ENCODE data around the gene C5AR1. TPM values are rescaled to one million over a fixed set of nuclear protein-coding genes. Genes with fewer than 3 reads are reported as not detected.

The C5AR1 gene
- total RNA-seq, 2 experiments from 2014 or later: 4.4 to 5.8 TPM

- peak; percentile 89 for TF ChIP-seq CTCF (IDR thresholded peaks at IDR 0.05)
- CTCF ChIA-PET: interaction anchor here (0.5 to 2.4 kb wide), 33 partner anchors 10 to 1950 kb away, joined by 3 to 11 read pairs (median 4); partner anchors contain the start of genes C5AR1, CCDC9, EHD2 and INAFM1
- intact Hi-C loops (cut with DNase I, micrococcal nuclease): loop anchor here in 1 of 2 experiments (1.0 to 5.0 kb wide), 3 partner anchors 75 to 396 kb away; partner anchors contain the start of genes INAFM1 and NOP53
- H3K9me3 ChIP-seq (ENCODE audit: control insufficient read depth in 1 of 2, insufficient read depth in 1 of 2, low read length in 2 of 2): no peaks in the 10 kb centered on the region
- Mint-ChIP-seq H3K36me3 (ENCODE audit: low read depth) (peaks cover 36% of the 10 kb centered on the region), H3K4me1 (ENCODE audit: low read depth) (peaks cover 39% of the 10 kb centered on the region), H3K27me3 (no peaks in the 10 kb centered on the region), H3K27ac (peak within 1 kb of the TSS; percentile 83), H3K4me3 (peak within 1 kb of the TSS; percentile 92), H3K9me3 (no peaks in the 10 kb centered on the region)
- DNase-seq (peak; percentile 98 to 100 (median 99)), ATAC-seq (ENCODE audit: poor library complexity) (peak; percentile 98)
- H3K27me3 ChIP-seq (ENCODE audit: control insufficient read depth in 1 of 2, insufficient read depth in 2 of 2, low read length in 2 of 2): no peaks in the 10 kb centered on the region
- POLR2A ChIA-PET: interaction anchor here (0.5 to 1.7 kb wide), 14 partner anchors 12 to 983 kb away, joined by 3 to 8 read pairs (median 5); partner anchors contain the start of genes CCDC9, INAFM1, NOP53 and ZC3H4
- H3K4me1 ChIP-seq (ENCODE audit: insufficient read depth, low read length): peaks cover 33% of the 10 kb centered on the region
- peak within 1 kb of the TSS; percentile 65 to 75 for H3K27ac ChIP-seq (ENCODE audit: low read depth in 1 of 2, low read length in 2 of 2)
- H3K4me3 ChIP-seq (ENCODE audit: low read length): peak within 1 kb of the TSS; percentile 83
- H3K36me3 ChIP-seq (ENCODE audit: insufficient read depth, low read length): peaks cover 18% of the 10 kb centered on the region
These were observed 39.4 kb downstream of the C5AR1 start, which contains the start of gene DHX34 for GRCh38 chr19:47348819-47349795. Gene DHX34, plus strand, starts transcription at chr19:47349315. Its CDS starts 3,716 bp downstream, at chr19:47353031.

- no peaks in the 10 kb centered on the region for H3K27me3 ChIP-seq (ENCODE audit: control insufficient read depth in 1 of 2, insufficient read depth in 2 of 2, low read length in 2 of 2)
- peak overlapping the region; percentile 12 for H3K27ac Mint-ChIP-seq
- TF ChIP-seq CTCF (IDR thresholded peaks at IDR 0.05): no peak
- peaks cover 45% of the 10 kb centered on the region for H3K4me1 Mint-ChIP-seq (ENCODE audit: low read depth)
- DNase-seq (no peak), ATAC-seq (ENCODE audit: poor library complexity) (no peak)
- peak overlapping the region; percentile 67 for H3K4me3 Mint-ChIP-seq
- ChIA-PET POLR2A (no interaction called here), CTCF (interaction anchor here (2.4 kb wide), 1 partner anchor 41 kb away, joined by 11 read pairs; no protein-coding TSS in a partner anchor)
- peaks cover 37% of the 10 kb centered on the region for H3K4me1 ChIP-seq (ENCODE audit: insufficient read depth, low read length)
- H3K36me3 Mint-ChIP-seq (ENCODE audit: low read depth): peaks cover 48% of the 10 kb centered on the region
- intact Hi-C loops (cut with DNase I, micrococcal nuclease): no loop called here
- no peaks in the 10 kb centered on the region for H3K9me3 Mint-ChIP-seq
- H3K36me3 ChIP-seq (ENCODE audit: insufficient read depth, low read length): peaks cover 29% of the 10 kb centered on the region
- no peaks in the 10 kb centered on the region for H3K27me3 Mint-ChIP-seq
- no peak overlapping the region for H3K27ac ChIP-seq (ENCODE audit: low read depth in 1 of 2, low read length in 2 of 2)
- no peak overlapping the region for H3K4me3 ChIP-seq (ENCODE audit: low read length)
- H3K9me3 ChIP-seq (ENCODE audit: control insufficient read depth in 1 of 2, insufficient read depth in 1 of 2, low read length in 2 of 2): no peaks in the 10 kb centered on the region
These were observed 41.0 kb downstream of the C5AR1 start for GRCh38 chr19:47350630-47351029.

GRCh38 chr19:47351548-47351947 is 41.9 kb downstream of the C5AR1 start:
- H3K4me3 ChIP-seq (ENCODE audit: low read length): no peak overlapping the region

More at GRCh38 chr19:47351548-47351947, 41.9 kb downstream of the C5AR1 start:
- Histone ChIP-seq H3K9me3 (ENCODE audit: control insufficient read depth in 1 of 2, insufficient read depth in 1 of 2, low read length in 2 of 2) (no peaks in the 10 kb centered on the region), H3K27me3 (ENCODE audit: control insufficient read depth in 1 of 2, insufficient read depth in 2 of 2, low read length in 2 of 2) (no peaks in the 10 kb centered on the region), H3K4me1 (ENCODE audit: insufficient read depth, low read length) (peaks cover 37% of the 10 kb centered on the region), H3K27ac (ENCODE audit: low read depth in 1 of 2, low read length in 2 of 2) (no peak overlapping the region), H3K36me3 (ENCODE audit: insufficient read depth, low read length) (peaks cover 37% of the 10 kb centered on the region)
- H3K27me3 Mint-ChIP-seq: no peaks in the 10 kb centered on the region
- H3K9me3 Mint-ChIP-seq: no peaks in the 10 kb centered on the region
- CTCF ChIA-PET: no interaction called here
- no peak for ATAC-seq (ENCODE audit: poor library complexity)
- intact Hi-C loops (cut with DNase I, micrococcal nuclease): no loop called here
- POLR2A ChIA-PET: no interaction called here
- H3K4me3 Mint-ChIP-seq: peak overlapping the region; percentile 66
- no peak overlapping the region for H3K27ac Mint-ChIP-seq
- peaks cover 45% of the 10 kb centered on the region for H3K4me1 Mint-ChIP-seq (ENCODE audit: low read depth)
- TF ChIP-seq CTCF (IDR thresholded peaks at IDR 0.05): no peak
- H3K36me3 Mint-ChIP-seq (ENCODE audit: low read depth): peaks cover 57% of the 10 kb centered on the region
- peak in 1 of 14 experiments; percentile 14 for DNase-seq
